Measurements from ENCODE around the gene IKZF5.

DNA sequence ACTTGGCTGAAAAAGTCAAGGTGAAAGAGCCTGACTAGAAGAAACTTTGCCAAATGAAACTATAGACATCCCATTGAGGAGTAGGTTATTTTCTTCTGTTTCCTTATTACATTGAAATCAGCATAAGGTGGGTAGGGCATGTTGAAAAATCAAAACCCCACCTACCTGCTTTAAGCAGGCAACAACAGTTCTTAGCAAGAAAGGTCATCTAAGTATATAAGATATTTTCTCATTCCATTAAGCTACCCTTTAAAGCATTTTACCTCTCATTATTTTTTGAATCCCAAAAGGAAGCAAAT lies 31.0 kb upstream of the IKZF5 start:
- TF ChIP-seq CTCF (conservative IDR thresholded peaks at IDR 0.05; ENCODE audit: low read depth in 2 of 2) (no peak), POLR2AphosphoS5 (IDR thresholded peaks at IDR 0.05; ENCODE audit: low read depth) (no peak), CREB1 (CRISPR knock-in tag; IDR thresholded peaks at IDR 0.05; ENCODE audit: low read depth) (no peak), EZH2 (IDR thresholded peaks at IDR 0.05; ENCODE audit: low read depth, unreplicated experiment) (no peak), EZH2phosphoT487 (IDR thresholded peaks at IDR 0.05; ENCODE audit: unreplicated experiment) (no peak), JUNB (IDR thresholded peaks at IDR 0.05; ENCODE audit: unreplicated experiment) (no peak), STAT1 (IDR thresholded peaks at IDR 0.05; ENCODE audit: unreplicated experiment) (no peak), ZNF114 (CRISPR knock-in tag; IDR thresholded peaks at IDR 0.05) (no peak), ZNF331 (CRISPR knock-in tag; IDR thresholded peaks at IDR 0.05; ENCODE audit: low read depth) (no peak), ZNF462 (CRISPR knock-in tag; IDR thresholded peaks at IDR 0.05) (no peak)
- TF ChIP-seq, protein P1, sequence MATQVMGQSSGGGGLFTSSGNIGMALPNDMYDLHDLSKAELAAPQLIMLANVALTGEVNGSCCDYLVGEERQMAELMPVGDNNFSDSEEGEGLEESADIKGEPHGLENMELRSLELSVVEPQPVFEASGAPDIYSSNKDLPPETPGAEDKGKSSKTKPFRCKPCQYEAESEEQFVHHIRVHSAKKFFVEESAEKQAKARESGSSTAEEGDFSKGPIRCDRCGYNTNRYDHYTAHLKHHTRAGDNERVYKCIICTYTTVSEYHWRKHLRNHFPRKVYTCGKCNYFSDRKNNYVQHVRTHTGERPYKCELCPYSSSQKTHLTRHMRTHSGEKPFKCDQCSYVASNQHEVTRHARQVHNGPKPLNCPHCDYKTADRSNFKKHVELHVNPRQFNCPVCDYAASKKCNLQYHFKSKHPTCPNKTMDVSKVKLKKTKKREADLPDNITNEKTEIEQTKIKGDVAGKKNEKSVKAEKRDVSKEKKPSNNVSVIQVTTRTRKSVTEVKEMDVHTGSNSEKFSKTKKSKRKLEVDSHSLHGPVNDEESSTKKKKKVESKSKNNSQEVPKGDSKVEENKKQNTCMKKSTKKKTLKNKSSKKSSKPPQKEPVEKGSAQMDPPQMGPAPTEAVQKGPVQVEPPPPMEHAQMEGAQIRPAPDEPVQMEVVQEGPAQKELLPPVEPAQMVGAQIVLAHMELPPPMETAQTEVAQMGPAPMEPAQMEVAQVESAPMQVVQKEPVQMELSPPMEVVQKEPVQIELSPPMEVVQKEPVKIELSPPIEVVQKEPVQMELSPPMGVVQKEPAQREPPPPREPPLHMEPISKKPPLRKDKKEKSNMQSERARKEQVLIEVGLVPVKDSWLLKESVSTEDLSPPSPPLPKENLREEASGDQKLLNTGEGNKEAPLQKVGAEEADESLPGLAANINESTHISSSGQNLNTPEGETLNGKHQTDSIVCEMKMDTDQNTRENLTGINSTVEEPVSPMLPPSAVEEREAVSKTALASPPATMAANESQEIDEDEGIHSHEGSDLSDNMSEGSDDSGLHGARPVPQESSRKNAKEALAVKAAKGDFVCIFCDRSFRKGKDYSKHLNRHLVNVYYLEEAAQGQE (IDR thresholded peaks at IDR 0.05; ENCODE audit: unreplicated experiment) = no peak

Measured in GM23338 (cell line).